GM21423 (cell line): ENCODE results near the gene TOMT.
"Not testable (repeated sequence)": the region's sequence is repeated elsewhere in the genome, so short reads cannot be mapped to it uniquely, and the experiment has no call there.

Source experiments
- ATAC-seq: cut with Tn5 transposase; IDR thresholded peaks from one replicate; pipeline ENCODE4 v1.9.1; 2021; ENCODE audit warnings: mild to moderate bottlenecking, moderate library complexity; ENCODE audit not compliant: unreplicated experiment

TOMT gene

DNA sequence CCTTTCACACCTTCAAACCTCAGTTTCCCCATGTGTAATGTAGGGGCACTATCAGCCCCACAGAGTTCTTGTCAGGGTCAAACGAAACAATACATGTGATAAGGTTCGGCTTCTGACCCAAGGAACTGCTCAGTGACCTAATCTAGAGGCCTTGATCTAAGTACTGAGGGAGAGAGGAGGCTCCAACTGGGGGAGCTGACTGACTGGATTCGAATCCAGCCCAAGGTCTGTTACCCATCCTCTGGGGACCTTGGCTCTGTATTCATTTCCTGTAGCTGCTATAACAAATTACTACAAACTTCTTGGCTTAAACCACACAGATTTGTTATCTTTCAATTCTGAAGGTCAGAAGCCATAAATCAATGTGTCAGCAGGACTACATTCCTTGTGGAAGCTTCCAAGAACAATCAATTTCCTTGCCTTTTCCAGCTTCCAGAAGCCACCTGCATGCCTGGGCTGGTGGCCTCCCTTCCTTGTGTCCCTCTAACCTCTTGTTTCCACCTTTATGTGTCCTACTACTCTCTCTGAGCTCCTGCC is 17.5 kb downstream of the TOMT start:
- ATAC-seq, result no peak

- no peak for ATAC-seq
These were observed 18.3 kb downstream of the TOMT start for GRCh38 chr11:72124046-72124445.

- ATAC-seq, result no peak
These were observed 20.2 kb downstream of the TOMT start for GRCh38 chr11:72125956-72126355.

- no peak for ATAC-seq
These were observed 22.2 kb downstream of the TOMT start for GRCh38 chr11:72127923-72128322.

GRCh38 chr11:72129381-72129780 is 23.7 kb downstream of the TOMT start:
- no peak for ATAC-seq

DNA sequence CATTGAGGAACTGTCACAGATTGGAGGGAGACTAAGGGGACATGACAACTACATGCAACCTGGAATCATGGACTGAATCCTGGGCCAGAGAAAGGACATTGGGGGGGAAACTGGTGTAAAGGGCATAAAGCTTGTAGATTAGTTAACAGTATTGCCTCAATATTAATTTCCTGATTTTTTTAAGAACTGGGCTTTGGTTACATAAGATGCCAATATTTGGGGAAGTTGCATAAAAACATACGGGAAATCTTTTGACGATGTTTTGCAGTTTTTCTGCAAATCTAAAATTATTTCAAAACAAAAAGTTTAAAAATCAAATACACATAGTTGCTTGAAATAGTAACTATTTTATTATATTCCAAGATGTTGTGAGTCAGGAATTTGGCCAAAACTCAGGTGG is 26.9 kb downstream of the TOMT start:
- no peak for ATAC-seq

DNA sequence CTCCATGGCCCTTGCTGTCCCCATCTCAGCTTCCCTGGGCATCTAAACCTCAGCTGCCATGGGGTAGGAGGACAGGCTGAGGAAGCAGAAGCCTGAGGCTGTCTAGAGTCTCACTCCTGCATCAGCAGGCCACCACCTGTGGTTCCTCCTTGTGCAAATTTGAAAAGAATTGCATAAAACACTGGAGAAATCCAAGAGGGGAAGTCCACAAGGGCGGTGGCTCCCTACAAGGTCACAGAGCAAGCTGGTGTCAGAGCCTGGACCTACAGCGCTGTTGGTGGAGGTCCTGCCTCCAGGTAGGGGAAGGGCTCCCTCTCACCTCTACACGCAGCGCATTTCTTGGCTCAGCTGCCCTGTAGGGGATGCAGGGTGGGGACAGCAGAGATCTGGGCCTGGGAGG is 29.7 kb downstream of the TOMT start, which contains the start of gene FOLR3:
TSS of gene FOLR3 (plus strand) at position 253 of the 400 bp plus-strand sequence. CDS start 228 bp downstream, outside the sequence.
- not testable (repeated sequence) for ATAC-seq

DNA sequence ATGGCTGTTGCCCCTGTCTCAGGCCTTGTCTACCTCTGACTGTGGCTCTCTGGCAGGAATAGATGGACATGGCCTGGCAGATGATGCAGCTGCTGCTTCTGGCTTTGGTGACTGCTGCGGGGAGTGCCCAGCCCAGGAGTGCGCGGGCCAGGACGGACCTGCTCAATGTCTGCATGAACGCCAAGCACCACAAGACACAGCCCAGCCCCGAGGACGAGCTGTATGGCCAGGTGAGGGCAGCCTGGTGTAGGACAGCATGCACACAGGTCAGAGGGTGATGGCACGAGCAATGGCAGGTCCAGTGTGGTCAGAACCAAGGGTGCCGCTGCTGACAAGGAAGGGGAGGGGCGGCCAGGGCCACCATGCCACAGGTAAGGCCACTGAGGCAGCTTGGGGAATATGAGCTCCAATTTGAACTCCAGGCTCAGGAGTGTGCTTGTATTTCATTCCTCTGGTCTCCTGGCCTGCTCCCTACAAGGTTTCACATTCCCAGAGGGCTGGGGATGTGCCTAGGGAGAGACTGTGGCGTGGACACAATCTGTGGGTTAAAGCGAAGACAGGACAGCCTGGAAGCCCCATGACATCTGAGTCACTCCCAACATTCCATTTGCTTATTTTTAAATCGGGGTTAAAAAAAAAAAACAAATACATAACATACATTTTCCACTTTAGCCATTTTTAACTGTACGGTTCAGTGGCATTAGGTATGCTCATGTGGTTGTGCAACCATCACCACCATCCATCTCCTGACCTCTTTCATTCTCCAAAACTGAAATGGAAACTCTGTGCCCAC is 30.4 kb downstream of the TOMT start:
- no peak for ATAC-seq

- ATAC-seq, result no peak
These were observed 31.0 kb downstream of the TOMT start for GRCh38 chr11:72136684-72137262.

DNA sequence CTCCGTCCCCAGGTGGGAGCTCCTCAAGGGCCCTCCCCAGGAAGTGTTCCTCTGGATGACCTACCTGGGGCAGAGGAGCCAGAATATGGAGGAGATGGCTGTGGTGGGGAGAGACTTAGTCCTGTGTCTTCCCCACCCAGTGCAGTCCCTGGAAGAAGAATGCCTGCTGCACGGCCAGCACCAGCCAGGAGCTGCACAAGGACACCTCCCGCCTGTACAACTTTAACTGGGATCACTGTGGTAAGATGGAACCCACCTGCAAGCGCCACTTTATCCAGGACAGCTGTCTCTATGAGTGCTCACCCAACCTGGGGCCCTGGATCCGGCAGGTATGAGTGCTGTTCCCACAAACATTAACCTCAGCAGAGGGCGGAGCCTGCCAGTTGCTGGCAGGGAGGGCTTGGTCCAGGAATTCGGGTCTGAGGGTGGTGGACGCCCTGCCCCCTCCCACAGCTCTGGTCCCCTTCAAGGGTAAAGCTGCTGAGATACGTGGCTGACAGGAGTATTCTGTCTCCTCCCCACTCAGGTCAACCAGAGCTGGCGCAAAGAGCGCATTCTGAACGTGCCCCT is 33.2 kb downstream of the TOMT start:
- no peak for ATAC-seq

DNA sequence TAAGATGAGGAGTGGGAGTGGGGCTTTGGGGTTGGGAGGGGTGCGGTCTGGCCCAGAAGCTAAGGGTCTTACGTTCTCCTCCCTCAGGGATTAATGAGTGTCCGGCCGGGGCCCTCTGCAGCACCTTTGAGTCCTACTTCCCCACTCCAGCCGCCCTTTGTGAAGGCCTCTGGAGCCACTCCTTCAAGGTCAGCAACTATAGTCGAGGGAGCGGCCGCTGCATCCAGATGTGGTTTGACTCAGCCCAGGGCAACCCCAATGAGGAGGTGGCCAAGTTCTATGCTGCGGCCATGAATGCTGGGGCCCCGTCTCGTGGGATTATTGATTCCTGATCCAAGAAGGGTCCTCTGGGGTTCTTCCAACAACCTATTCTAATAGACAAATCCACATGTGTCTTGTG is 33.8 kb downstream of the TOMT start:
- ATAC-seq, result no peak

DNA sequence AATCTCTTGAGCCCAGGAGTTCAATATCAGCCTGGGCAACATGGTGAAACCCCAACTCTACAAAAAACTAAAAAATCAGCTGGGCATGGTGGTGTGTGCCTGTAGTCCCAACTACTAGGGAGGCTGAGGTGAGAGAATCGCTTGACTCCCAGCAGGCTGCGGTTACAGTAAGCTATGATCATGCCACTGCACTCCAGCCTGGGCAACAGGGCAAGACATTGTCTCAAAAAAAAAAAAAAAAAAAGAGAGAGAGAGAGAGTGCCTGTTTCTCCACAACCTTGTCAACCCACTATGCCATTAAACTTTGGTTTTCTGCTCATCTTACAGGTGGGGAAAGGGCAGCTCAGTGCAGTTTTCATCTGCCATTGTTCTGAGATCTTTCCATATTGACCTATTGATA is 34.9 kb downstream of the TOMT start:
- ATAC-seq, result no peak

DNA sequence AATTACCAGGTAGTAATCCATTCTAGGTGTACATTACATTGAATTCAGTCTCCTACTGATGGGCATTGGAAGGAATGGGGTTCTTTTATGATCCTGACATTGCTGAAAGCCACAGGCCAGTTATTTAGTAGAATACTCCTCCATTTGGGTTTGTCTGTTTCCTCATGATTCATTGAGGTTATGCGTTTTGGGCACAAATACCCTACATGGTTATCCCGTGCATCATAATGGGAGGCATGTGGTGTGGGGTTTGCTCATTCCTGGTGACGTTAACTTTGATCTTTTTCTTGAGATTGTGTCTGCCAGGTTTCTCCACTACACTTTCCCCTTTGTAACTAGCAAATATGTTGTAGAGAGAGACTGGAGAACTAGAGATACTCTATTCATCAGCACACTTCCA is 35.3 kb downstream of the TOMT start:
- ATAC-seq, result no peak

DNA sequence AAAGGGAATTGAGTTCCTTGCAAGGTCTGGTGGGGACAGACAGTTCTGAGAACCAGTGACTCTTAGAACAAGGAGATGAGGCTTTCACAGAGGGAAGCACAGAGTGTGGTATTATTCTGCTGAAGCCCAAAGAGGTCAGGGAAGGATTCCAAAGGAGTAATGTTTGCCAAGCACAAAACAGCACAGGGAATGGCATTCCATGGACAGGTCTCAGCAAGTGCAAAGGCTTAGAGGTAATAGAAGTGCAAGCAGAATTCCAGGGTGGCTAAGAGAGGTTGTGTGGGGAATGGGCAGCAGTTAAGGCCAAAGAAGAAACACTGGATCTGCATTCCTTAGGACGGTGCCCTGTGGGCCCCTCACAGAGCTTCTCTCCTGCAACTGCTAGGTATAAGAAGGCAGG is 36.4 kb downstream of the TOMT start:
- not testable (repeated sequence) for ATAC-seq

- not testable (repeated sequence) for ATAC-seq
These were observed 36.8 kb downstream of the TOMT start for GRCh38 chr11:72142543-72142942.

DNA sequence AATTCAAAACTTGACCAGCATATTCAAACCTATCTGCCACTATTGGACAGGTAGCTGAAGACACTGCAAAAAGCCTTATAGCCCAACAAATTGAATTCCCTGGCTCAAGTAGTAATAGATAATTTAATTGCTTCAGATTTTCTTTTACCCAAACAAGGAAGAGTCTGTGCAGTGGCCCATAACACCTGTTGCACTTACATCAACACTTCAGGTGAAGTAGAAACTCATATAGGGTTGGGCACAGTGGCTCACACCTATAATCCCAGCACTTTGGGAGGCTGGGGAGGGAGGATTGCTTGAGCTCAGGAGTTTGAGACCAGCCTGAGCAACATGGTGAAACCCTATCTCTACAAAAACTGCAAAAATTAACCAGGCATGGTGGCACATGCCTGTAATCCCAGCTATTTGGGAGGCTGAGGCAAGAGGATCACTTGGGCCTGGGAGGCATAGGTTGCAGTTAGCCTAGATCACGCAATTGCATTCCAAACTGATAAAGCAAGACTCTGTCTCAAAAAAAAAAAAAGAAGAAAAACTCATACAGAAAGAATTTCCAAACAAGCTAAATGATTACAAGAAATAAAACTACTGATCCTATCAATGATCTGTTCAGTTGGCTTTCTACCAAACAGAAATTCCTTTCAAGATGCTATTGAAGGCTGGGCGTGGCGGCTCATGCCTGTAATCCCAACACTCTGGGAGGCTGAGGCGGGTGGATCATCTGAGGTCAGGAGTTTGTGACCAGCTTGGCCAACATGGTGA is 39.3 kb downstream of the TOMT start:
- ATAC-seq, result no peak

GRCh38 chr11:72146625-72147024 is 40.9 kb downstream of the TOMT start:
- ATAC-seq, result no peak

DNA sequence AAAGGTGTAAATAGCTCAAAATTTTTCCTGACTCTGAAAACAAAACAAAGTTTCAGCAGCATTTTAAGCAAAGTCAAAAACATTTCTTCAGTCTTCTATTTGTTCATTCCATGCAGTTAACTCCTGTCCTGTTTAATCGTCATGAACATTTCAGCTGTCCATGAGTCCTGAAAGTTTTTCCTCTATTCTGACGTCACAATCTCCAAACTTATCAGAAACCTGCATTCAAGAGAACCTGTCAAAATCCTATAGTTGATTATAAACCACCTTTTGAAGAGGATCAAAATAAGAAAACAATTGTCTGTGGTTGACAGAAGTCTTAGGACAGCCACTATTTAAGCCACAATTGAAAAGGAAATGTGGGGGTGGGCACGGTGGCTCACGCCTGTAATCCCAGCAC is 45.2 kb downstream of the TOMT start:
- no peak for ATAC-seq

GRCh38 chr11:72153874-72154273 is 48.1 kb downstream of the TOMT start:
- ATAC-seq, result not testable (repeated sequence)

DNA sequence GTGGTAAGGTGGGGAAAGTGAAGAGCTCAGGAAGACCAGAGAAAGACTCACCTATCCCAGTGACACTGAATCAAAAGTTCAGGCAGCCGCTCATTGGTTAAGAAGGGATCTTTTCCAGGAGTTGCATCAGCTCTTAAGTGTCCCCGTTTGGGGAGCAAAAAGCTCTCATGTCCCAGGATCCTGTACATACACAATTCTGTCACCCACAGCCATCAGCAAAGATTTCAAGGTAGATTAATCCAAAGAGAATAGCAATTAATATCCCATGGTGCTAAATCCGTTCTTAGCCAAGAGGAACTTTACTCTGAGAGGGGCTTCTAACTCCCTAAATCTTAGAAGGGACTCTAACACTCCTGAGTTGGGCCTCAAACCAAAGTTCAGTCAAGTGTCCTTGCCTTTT is 49.1 kb downstream of the TOMT start:
- no peak for ATAC-seq

DNA sequence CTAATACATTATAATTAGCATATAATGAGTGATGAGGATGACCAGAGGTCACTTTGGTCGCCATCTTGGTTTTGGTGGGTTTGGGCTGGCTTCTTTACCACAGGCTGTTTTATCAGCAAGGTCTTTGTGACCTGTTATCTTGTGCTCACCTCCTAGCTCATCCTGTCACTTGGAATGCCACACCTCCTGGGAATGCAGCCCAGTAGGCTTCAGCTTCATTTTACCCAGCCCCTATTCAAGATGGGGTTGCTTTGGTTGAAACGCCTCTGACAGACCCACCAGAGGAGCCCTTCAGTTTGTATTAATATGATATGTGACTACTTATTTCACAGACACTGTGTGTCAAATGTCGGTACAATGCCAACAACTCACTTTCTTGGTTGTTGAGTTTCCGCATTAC is 50.0 kb downstream of the TOMT start:
- ATAC-seq, result no peak
